Measurements from ENCODE around the gene PLXNA1. TPM values are rescaled to one million over a fixed set of nuclear protein-coding genes. Genes with fewer than 3 reads are reported as not detected.

The PLXNA1 gene
- total and polyA plus RNA-seq, 9 of the 15 experiments (the other 6 are each of a cell fraction or from before 2014, with no cell fraction given) = 0.23 to 59.9 (median 16.8) TPM

- ATAC-seq (no peak), DNase-seq (ENCODE audit: extremely low read depth in 1 of 4, low spot score in 3 of 4) (no peak), FAIRE-seq (no peak)
- H3K9ac ChIP-seq (ENCODE audit: insufficient read depth in 1 of 2, low read depth in 2 of 2, low read length in 2 of 2) = no peak overlapping the region
- intact Hi-C loops (cut with micrococcal nuclease) (no loop called here), in situ Hi-C loops (cut with MboI) (no loop called here)
- H3K79me2 ChIP-seq (ENCODE audit: control insufficient read depth, insufficient read depth, low read length) = peaks cover 52% of the 10 kb centered on the region
- TF ChIP-seq HEY1 (CRISPR knock-in tag; IDR thresholded peaks at IDR 0.05; ENCODE audit: borderline replicate concordance) = no peak
- TF ChIP-seq POLR2G (IDR thresholded peaks at IDR 0.05; ENCODE audit: low read depth, low read length) = peak; percentile 53
- peak; percentile 41; the same call in 1 of the 2 replicates for TF ChIP-seq RBFOX2 (IDR thresholded peaks at IDR 0.05; ENCODE audit: low read depth, low read length)
- no peak for TF ChIP-seq ZKSCAN3 (CRISPR knock-in tag; IDR thresholded peaks at IDR 0.05)
- H3K4me3 ChIP-seq = no peak overlapping the region
- peaks cover 0 to 38% of the 10 kb centered on the region in 2 experiments; a peak in 2 of 5 replicates for H3K4me1 ChIP-seq (replicated peaks in 1 of 2; ENCODE audit: control insufficient read depth in 2 of 2, insufficient read depth in 2 of 2, low read length in 2 of 2)
- WGBS (ENCODE audit: insufficient coverage, low coverage, missing lambda C conversion rate) = 100% methylated on average over 3 of the region's 15 CpGs
- no peaks in the 10 kb centered on the region for H3K27me3 ChIP-seq (ENCODE audit: control insufficient read depth in 2 of 2, insufficient read depth in 2 of 2, low read length in 2 of 2)
- ChIA-PET CTCF (ENCODE audit: low intra/inter-chr PET ratio) (no interaction called here), POLR2A (no interaction called here)
- peaks cover 28% of the 10 kb centered on the region; the same call in 1 of the 2 replicates for H4K20me1 ChIP-seq (replicated peaks; ENCODE audit: control insufficient read depth, insufficient read depth, low read length)
- no peak overlapping the region for H3K27ac ChIP-seq (ENCODE audit: extremely low read depth, low read depth, low read length)
- no peak overlapping the region for H3K4me2 ChIP-seq (ENCODE audit: insufficient read depth, low read length)
- no peaks in the 10 kb centered on the region for H3K9me3 ChIP-seq (replicated peaks; ENCODE audit: control insufficient read depth, insufficient read depth, low read depth, low read length)
- H3K9me1 ChIP-seq (ENCODE audit: control insufficient read depth, insufficient read depth, low read length) = no peaks in the 10 kb centered on the region
- H3K36me3 ChIP-seq (ENCODE audit: control insufficient read depth, insufficient read depth, low read length) = peaks cover 17% of the 10 kb centered on the region; the same call in 1 of the 3 replicates
- no TSS peak for BruUV-seq (replicated peaks)
- no peak overlapping the region for H2AFZ ChIP-seq (ENCODE audit: low read depth, low read length)
Observed at GRCh38 chr3:126999383-126999782, 16.5 kb downstream of the PLXNA1 start.

DNA sequence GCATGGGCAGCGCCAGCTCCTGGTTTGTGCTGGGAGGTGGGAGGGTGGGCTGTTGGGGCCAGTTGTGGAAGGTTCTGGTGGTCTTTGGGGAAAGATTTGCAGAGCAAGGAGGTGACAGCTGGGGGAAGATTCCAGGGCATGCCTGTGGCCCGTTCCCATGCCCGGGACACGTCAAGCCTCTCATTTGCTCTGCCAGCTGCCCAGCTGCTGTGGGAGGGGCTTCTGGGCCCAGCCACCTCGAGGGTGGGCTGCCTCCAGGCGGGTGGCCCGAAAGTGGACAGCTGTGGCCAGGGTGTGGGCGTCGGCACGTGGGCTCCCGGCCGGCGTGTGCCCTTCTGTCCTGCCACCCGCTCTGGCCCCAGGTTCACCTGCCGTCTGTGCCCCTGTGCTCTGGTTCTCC is 17.2 kb downstream of the PLXNA1 start:
- Histone ChIP-seq H3K4me3 (no peak overlapping the region), H4K20me1 (replicated peaks; ENCODE audit: control insufficient read depth, insufficient read depth, low read length) (peaks cover 28% of the 10 kb centered on the region; the same call in 1 of the 2 replicates), H3K4me1 (replicated peaks in 1 of 2; ENCODE audit: control insufficient read depth in 2 of 2, insufficient read depth in 2 of 2, low read length in 2 of 2) (peaks cover 0 to 31% of the 10 kb centered on the region in 2 experiments; a peak in 2 of 5 replicates), H3K9ac (ENCODE audit: insufficient read depth in 1 of 2, low read depth in 2 of 2, low read length in 2 of 2) (no peak overlapping the region), H2AFZ (ENCODE audit: low read depth, low read length) (no peak overlapping the region), H3K9me3 (replicated peaks; ENCODE audit: control insufficient read depth, insufficient read depth, low read depth, low read length) (no peaks in the 10 kb centered on the region), H3K79me2 (ENCODE audit: control insufficient read depth, insufficient read depth, low read length) (peaks cover 47% of the 10 kb centered on the region), H3K27ac (ENCODE audit: extremely low read depth, low read depth, low read length) (no peak overlapping the region), H3K4me2 (ENCODE audit: insufficient read depth, low read length) (no peak overlapping the region), H3K9me1 (ENCODE audit: control insufficient read depth, insufficient read depth, low read length) (no peaks in the 10 kb centered on the region), H3K27me3 (ENCODE audit: control insufficient read depth in 2 of 2, insufficient read depth in 2 of 2, low read length in 2 of 2) (no peaks in the 10 kb centered on the region), H3K36me3 (ENCODE audit: control insufficient read depth, insufficient read depth, low read length) (peaks cover 17% of the 10 kb centered on the region; the same call in 1 of the 3 replicates)
- FAIRE-seq = no peak
- ChIA-PET CTCF (ENCODE audit: low intra/inter-chr PET ratio) (no interaction called here), POLR2A (no interaction called here)
- 97% methylated on average over 5 of the region's 15 CpGs for WGBS (ENCODE audit: insufficient coverage, low coverage, missing lambda C conversion rate)
- intact Hi-C loops (cut with micrococcal nuclease) = no loop called here
- in situ Hi-C loops (cut with MboI) = no loop called here
- ATAC-seq = no peak
- DNase-seq (ENCODE audit: extremely low read depth in 1 of 4, low spot score in 3 of 4) = no peak
- BruUV-seq (replicated peaks) = no TSS peak
- TF ChIP-seq MECOM (CRISPR knock-in tag; IDR thresholded peaks at IDR 0.05) = no peak
- TF ChIP-seq IFI16 (CRISPR knock-in tag; IDR thresholded peaks at IDR 0.05) = no peak
- no peak for TF ChIP-seq SIN3B (IDR thresholded peaks at IDR 0.05; ENCODE audit: low read depth)
- TF ChIP-seq ZFP30 (CRISPR knock-in tag; IDR thresholded peaks at IDR 0.05; ENCODE audit: borderline replicate concordance) = no peak
- TF ChIP-seq MCM3 (IDR thresholded peaks at IDR 0.05) = no peak
- no peak for TF ChIP-seq ZC3H4 (CRISPR knock-in tag; IDR thresholded peaks at IDR 0.05; ENCODE audit: borderline replicate concordance)
- no peak for TF ChIP-seq GTF2F1 (IDR thresholded peaks at IDR 0.05; ENCODE audit: low read depth, low read length)
- TF ChIP-seq XRCC4 (IDR thresholded peaks at IDR 0.05; ENCODE audit: extremely low read depth, insufficient read depth, insufficient read length) = no peak
- no peak for TF ChIP-seq SMARCE1 (IDR thresholded peaks at IDR 0.05)
- TF ChIP-seq ESRRA (IDR thresholded peaks at IDR 0.05; ENCODE audit: borderline replicate concordance, low read depth) = no peak
- no peak for TF ChIP-seq KHSRP (IDR thresholded peaks at IDR 0.05)
- no peak for TF ChIP-seq TAF9B (IDR thresholded peaks at IDR 0.05; ENCODE audit: partially characterized antibody)
- TF ChIP-seq KLF13 (tag; IDR thresholded peaks at IDR 0.05; ENCODE audit: borderline replicate concordance, low read depth) = no peak
- no peak for TF ChIP-seq PTTG1 (tag; IDR thresholded peaks at IDR 0.05; ENCODE audit: low read depth)
- no peak for TF ChIP-seq ZNF282 (CRISPR knock-in tag; IDR thresholded peaks at IDR 0.05)
- TF ChIP-seq GTF2E2 (tag; IDR thresholded peaks at IDR 0.05) = no peak

All from K562 (cell line).